Hepatocyte (in vitro differentiated cells): ENCODE data around the gene DAP. TPM values are rescaled to one million over a fixed set of nuclear protein-coding genes. Genes with fewer than 3 reads are reported as not detected.

Source experiments
- DNase-seq: peaks from one replicate; pipeline ENCODE4 v3.0.0-alpha.2; 2016; ENCODE audit warnings: low spot score
- H2AFZ ChIP-seq: fragments of 200-600 bp; sonication (generic); 2 replicates; pipeline ENCODE4 v1.6.0; 2016; ENCODE audit warnings: antibody characterized with exemption, mild to moderate bottlenecking
- H3K27ac ChIP-seq: fragments of 200-600 bp; sonication (generic); 2 replicates; pipeline ENCODE4 v1.5.1; 2016; ENCODE audit warnings: mild to moderate bottlenecking
- H3K27me3 ChIP-seq: fragments of 200-600 bp; sonication (generic); 2 replicates; pipeline ENCODE4 v1.6.1; 2016
- H3K36me3 ChIP-seq: fragments of 200-600 bp; sonication (generic); replicated peaks from 2 replicates; pipeline ENCODE4 v1.5.1; 2016; ENCODE audit warnings: low read depth; ENCODE audit not compliant: insufficient read depth
- H3K4me1 ChIP-seq: fragments of 200-600 bp; sonication (generic); 2 replicates; pipeline ENCODE4 v1.5.1; 2016; ENCODE audit warnings: mild to moderate bottlenecking, moderate library complexity; ENCODE audit not compliant: insufficient read depth
- H3K4me2 ChIP-seq: fragments of 200-600 bp; sonication (generic); 2 replicates; pipeline ENCODE4 v1.6.0; 2016
- H3K4me3 ChIP-seq: fragments of 200-600 bp; sonication (generic); 2 replicates; pipeline ENCODE4 v1.5.1; 2016; ENCODE audit warnings: mild to moderate bottlenecking
- H3K79me2 ChIP-seq: fragments of 200-600 bp; sonication (generic); 2 replicates; pipeline ENCODE4 v1.6.0; 2017; ENCODE audit warnings: mild to moderate bottlenecking
- H3K9me2 ChIP-seq: fragments of 200-600 bp; sonication (generic); replicated peaks from 2 replicates; pipeline ENCODE4 v1.6.0; 2017; ENCODE audit warnings: mild to moderate bottlenecking; ENCODE audit not compliant: insufficient read depth
- H3K9me3 ChIP-seq: fragments of 200-600 bp; sonication (generic); 2 replicates; pipeline ENCODE4 v1.5.1; 2016; ENCODE audit warnings: low read depth, mild to moderate bottlenecking
- H4K20me1 ChIP-seq: fragments of 200-600 bp; sonication (generic); 2 replicates; pipeline ENCODE4 v1.6.0; 2016; ENCODE audit warnings: mild to moderate bottlenecking; ENCODE audit not compliant: insufficient read depth, poor library complexity, severe bottlenecking
- EZH2 ChIP-seq: fragments of 200-600 bp; sonication (generic); IDR thresholded peaks from 2 replicates; pipeline ENCODE4 v1.6.1; 2016; ENCODE audit warnings: antibody characterized with exemption, mild to moderate bottlenecking, borderline replicate concordance
- EZH2phosphoT487 ChIP-seq: fragments of 200-600 bp; sonication (generic); IDR thresholded peaks from one replicate; pipeline ENCODE4 v1.6.1; 2018; ENCODE audit warnings: antibody characterized with exemption, mild to moderate bottlenecking, low read depth, moderate library complexity; ENCODE audit not compliant: unreplicated experiment, severe bottlenecking
- WGBS: methylation state at CpG from one replicate; pipeline ENCODE4 v1.1.6; 2016; ENCODE audit warnings: low lambda C conversion rate; ENCODE audit errors: missing lambda C conversion rate; 5-methylcytosine and 5-hydroxymethylcytosine counted together
- polyA plus RNA-seq: library from polyadenylated mRNA; unstranded; fragments of >200 nt; fragmentation: Nextera tagmentation; extraction: Ambion mirVana; gene quantifications from 2 replicates; pipeline ENCODE4 v1.2.1, GENCODE V29; 2016
- total RNA-seq: library from RNA; depleted of rRNA; stranded (reverse); fragments of >200 nt; gene quantifications from 2 replicates; pipeline ENCODE4 v1.2.3, GENCODE V29; 2014
- TF ChIP-seq, protein P1 (sequence below): fragments of 200-600 bp; sonication (generic); IDR thresholded peaks from 2 replicates; pipeline ENCODE4 v1.5.1; 2016; ENCODE audit warnings: antibody characterized with exemption, mild to moderate bottlenecking; ENCODE audit not compliant: poor library complexity

Gene DAP
- total and polyA plus RNA-seq, 2 experiments from 2014 or later = 74.8 to 196 TPM

DNA sequence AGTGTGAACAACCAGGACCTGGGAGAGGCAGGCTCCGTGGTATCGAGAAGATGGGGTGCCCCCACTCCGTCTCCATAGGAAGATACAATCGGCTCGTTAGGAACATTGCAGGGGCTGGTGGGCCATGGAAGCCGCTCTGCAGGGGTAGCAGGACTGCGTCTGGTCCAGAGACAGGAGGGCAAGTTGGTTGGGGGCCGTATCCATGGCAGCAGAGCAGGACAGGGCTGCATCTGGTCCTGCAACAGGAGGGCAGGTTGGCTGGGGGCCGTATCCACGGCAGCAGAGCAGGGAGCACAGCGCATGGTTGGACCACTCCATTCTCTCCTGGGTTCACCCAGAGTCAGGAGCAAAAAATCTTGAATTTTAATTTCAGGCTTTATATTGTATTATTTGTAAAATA, 99.0 kb downstream of the DAP start:
- Histone ChIP-seq H2AFZ (no peak overlapping the region), H3K4me2 (no peak overlapping the region), H3K27me3 (no peaks in the 10 kb centered on the region), H3K4me3 (no peak overlapping the region), H3K9me3 (no peaks in the 10 kb centered on the region), H4K20me1 (no peaks in the 10 kb centered on the region), H3K9me2 (no peaks in the 10 kb centered on the region), H3K27ac (no peak overlapping the region), H3K36me3 (no peaks in the 10 kb centered on the region), H3K4me1 (peaks cover 6% of the 10 kb centered on the region), H3K79me2 (no peaks in the 10 kb centered on the region)
- TF ChIP-seq EZH2 (no peak), EZH2phosphoT487 (no peak)
- TF ChIP-seq, protein P1, sequence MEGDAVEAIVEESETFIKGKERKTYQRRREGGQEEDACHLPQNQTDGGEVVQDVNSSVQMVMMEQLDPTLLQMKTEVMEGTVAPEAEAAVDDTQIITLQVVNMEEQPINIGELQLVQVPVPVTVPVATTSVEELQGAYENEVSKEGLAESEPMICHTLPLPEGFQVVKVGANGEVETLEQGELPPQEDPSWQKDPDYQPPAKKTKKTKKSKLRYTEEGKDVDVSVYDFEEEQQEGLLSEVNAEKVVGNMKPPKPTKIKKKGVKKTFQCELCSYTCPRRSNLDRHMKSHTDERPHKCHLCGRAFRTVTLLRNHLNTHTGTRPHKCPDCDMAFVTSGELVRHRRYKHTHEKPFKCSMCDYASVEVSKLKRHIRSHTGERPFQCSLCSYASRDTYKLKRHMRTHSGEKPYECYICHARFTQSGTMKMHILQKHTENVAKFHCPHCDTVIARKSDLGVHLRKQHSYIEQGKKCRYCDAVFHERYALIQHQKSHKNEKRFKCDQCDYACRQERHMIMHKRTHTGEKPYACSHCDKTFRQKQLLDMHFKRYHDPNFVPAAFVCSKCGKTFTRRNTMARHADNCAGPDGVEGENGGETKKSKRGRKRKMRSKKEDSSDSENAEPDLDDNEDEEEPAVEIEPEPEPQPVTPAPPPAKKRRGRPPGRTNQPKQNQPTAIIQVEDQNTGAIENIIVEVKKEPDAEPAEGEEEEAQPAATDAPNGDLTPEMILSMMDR = no peak
- no peak for DNase-seq
- 95% methylated on average over 11 of the region's 11 CpGs for WGBS

DNA sequence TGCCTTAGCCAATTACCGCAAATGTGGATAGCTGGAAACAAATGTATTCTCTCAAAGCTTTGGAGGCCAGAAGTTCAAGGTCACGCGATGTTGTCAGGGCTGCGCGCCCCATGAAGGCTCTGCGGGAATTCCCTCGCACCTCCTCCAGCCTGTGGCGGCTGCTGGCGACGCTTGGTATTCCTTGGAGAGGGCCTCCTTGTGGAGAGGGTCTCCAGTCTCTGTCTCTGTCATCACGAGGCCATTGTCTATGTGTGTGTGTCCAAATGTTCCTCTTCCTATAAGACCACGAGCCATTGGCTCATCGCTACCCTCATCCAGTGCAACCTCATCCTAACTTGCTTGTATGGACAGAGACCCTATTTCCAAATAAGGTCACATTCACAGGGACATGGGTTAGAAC, 99.6 kb downstream of the DAP start:
- TF ChIP-seq EZH2phosphoT487 (no peak), EZH2 (no peak)
- TF ChIP-seq, protein P1 = no peak
- WGBS = 95% methylated on average over 13 of the region's 13 CpGs
- no peak for DNase-seq

DNA sequence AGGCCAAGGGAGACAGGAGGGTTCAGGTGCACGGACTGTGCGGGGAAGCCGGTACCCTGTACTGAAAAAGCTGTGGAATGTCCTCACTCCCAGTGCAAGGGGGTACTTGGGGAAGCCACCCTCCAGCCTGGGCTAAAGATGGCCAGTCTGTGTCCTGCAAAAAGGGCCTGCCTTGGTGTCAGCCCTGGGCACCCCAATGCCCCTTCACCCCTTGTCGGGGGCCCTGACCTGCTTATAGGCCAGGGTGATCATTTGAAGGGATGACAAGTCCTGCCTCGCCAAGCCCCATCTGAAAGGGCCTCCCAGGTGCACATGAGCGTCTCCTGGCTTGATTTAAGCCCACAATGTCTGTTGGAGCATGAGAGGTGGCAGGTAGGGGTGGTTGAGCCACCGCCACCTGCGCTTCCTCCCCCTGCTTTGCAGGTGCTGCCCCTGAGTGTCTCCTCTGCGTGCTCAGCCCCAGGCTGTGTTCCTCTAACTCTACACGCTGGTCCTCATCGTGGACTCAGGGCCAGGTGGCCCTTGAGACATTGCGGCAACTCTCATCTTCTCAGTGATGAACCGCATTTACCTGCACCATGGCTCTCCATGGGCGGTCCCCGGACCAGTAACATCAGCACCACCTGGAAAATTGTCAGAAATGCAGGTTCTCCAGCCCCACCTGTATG, 100.2 kb downstream of the DAP start:
- Histone ChIP-seq H3K4me3 (no peak overlapping the region), H3K36me3 (no peaks in the 10 kb centered on the region), H3K27ac (no peak overlapping the region), H3K9me3 (no peaks in the 10 kb centered on the region), H2AFZ (no peak overlapping the region), H4K20me1 (no peaks in the 10 kb centered on the region), H3K9me2 (no peaks in the 10 kb centered on the region), H3K4me2 (no peak overlapping the region), H3K27me3 (no peaks in the 10 kb centered on the region), H3K4me1 (peaks cover 6% of the 10 kb centered on the region), H3K79me2 (no peaks in the 10 kb centered on the region)
- no peak for DNase-seq
- TF ChIP-seq EZH2phosphoT487 = no peak
- 98% methylated on average over 15 of the region's 15 CpGs for WGBS

More for the DNA sequence above, 99.6 kb downstream of the DAP start:
- H3K27ac ChIP-seq = no peak overlapping the region
- no peaks in the 10 kb centered on the region for H3K9me2 ChIP-seq
- no peaks in the 10 kb centered on the region for H3K27me3 ChIP-seq
- H3K79me2 ChIP-seq = no peaks in the 10 kb centered on the region
- H3K4me3 ChIP-seq = no peak overlapping the region
- no peaks in the 10 kb centered on the region for H3K9me3 ChIP-seq
- no peak overlapping the region for H2AFZ ChIP-seq
- peaks cover 6% of the 10 kb centered on the region for H3K4me1 ChIP-seq
- H3K4me2 ChIP-seq = no peak overlapping the region
- H4K20me1 ChIP-seq = no peaks in the 10 kb centered on the region
- no peaks in the 10 kb centered on the region for H3K36me3 ChIP-seq

DNA sequence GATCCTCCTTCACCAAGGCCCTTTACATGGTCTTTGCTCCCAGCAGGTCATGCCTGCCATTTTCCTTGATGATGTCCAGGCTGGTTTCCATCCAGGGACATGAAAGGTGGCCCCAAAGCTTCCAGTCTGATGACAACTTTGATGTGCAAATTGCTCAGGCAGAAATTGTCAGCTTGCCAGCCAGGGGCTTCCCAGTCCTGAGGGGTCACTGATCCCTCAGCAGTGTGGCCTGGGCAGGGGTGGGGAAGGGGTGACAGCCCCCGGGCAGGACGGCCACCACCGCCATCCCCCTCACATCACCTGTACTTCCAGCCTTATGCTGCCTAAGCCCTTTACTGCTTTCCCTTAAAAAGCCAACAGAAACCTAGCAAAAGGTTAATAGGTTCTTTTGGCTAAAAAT, 100.9 kb downstream of the DAP start:
- Histone ChIP-seq H3K27ac (no peak overlapping the region), H3K4me1 (peaks cover 6% of the 10 kb centered on the region), H2AFZ (no peak overlapping the region), H3K9me2 (no peaks in the 10 kb centered on the region), H4K20me1 (no peaks in the 10 kb centered on the region), H3K27me3 (no peaks in the 10 kb centered on the region), H3K4me2 (no peak overlapping the region), H3K36me3 (no peaks in the 10 kb centered on the region), H3K4me3 (no peak overlapping the region), H3K79me2 (no peaks in the 10 kb centered on the region), H3K9me3 (no peaks in the 10 kb centered on the region)
- 100% methylated on average over 3 of the region's 3 CpGs for WGBS
- no peak for DNase-seq
- TF ChIP-seq EZH2 (no peak), EZH2phosphoT487 (no peak)
- TF ChIP-seq, protein P1 = no peak
